H9 (cell line): ENCODE data around the gene ISG15. TPM values are rescaled to one million over a fixed set of nuclear protein-coding genes. Genes with fewer than 3 reads are reported as not detected.

Source experiments
- DNase-seq: peaks from one replicate; pipeline ENCODE4 v3.0.0-alpha.2; 2017
- H2AFZ ChIP-seq: one replicate; pipeline ENCODE4 v1.6.1; 2013; ENCODE audit warnings: mild to moderate bottlenecking, low read length, control low read depth, moderate library complexity
- H2AK5ac ChIP-seq: 2 replicates; pipeline ENCODE4 v1.6.1; 2013; ENCODE audit warnings: low read length, control low read depth, mixed read lengths; ENCODE audit not compliant: insufficient read length
- H2BK120ac ChIP-seq: one replicate; pipeline ENCODE4 v1.6.1; 2013; ENCODE audit warnings: low read depth, mild to moderate bottlenecking, low read length, control low read depth, inconsistent platforms; ENCODE audit not compliant: poor library complexity, severe bottlenecking
- H2BK12ac ChIP-seq: 2 replicates; pipeline ENCODE4 v1.6.1; 2013; ENCODE audit warnings: low read length, control low read depth, mixed read lengths, low read depth; ENCODE audit not compliant: insufficient read length
- H2BK15ac ChIP-seq: 2 replicates; pipeline ENCODE4 v1.6.1; 2013; ENCODE audit warnings: low read depth, low read length, control low read depth
- H2BK20ac ChIP-seq: one replicate; pipeline ENCODE4 v1.6.1; 2013; ENCODE audit warnings: low read depth, mild to moderate bottlenecking, low read length, control low read depth, inconsistent platforms; ENCODE audit not compliant: poor library complexity, severe bottlenecking
- H2BK5ac ChIP-seq: 2 replicates; pipeline ENCODE4 v1.6.1; 2013; ENCODE audit warnings: low read length, control low read depth, mixed read lengths; ENCODE audit not compliant: insufficient read length
- H3K14ac ChIP-seq: 2 replicates; pipeline ENCODE4 v1.6.1; 2013; ENCODE audit warnings: low read length, control low read depth; ENCODE audit not compliant: insufficient read depth
- H3K18ac ChIP-seq: 2 replicates; pipeline ENCODE4 v1.6.1; 2013; ENCODE audit warnings: low read depth, mild to moderate bottlenecking, mixed read lengths, low read length, control low read depth; ENCODE audit not compliant: insufficient read length
- H3K23ac ChIP-seq: 2 replicates; pipeline ENCODE4 v1.6.1; 2013; ENCODE audit warnings: low read length, control low read depth, mixed read lengths, low read depth; ENCODE audit not compliant: insufficient read length
- H3K23me2 ChIP-seq: 2 replicates; pipeline ENCODE4 v1.6.1; 2013; ENCODE audit warnings: low read depth, mild to moderate bottlenecking, mixed read lengths, low read length, control low read depth; ENCODE audit not compliant: insufficient read length, poor library complexity, severe bottlenecking
- H3K27ac ChIP-seq: 2 replicates; pipeline ENCODE4 v1.5.1; 2013; ENCODE audit warnings: low read length, control low read depth, mixed read lengths, low read depth; ENCODE audit not compliant: insufficient read length
- H3K27me3 ChIP-seq: 2 replicates; pipeline ENCODE4 v1.6.1; 2013; ENCODE audit warnings: low read length, control low read depth, inconsistent platforms; ENCODE audit not compliant: insufficient read depth
- H3K4ac ChIP-seq: 2 replicates; pipeline ENCODE4 v1.6.1; 2013; ENCODE audit warnings: low read depth, mild to moderate bottlenecking, control low read depth, inconsistent platforms, low read length, moderate library complexity
- H3K4me1 ChIP-seq: 2 replicates; pipeline ENCODE4 v1.6.1; 2013; ENCODE audit warnings: low read length, control low read depth, inconsistent platforms; ENCODE audit not compliant: insufficient read depth
- H3K4me2 ChIP-seq: 2 replicates; pipeline ENCODE4 v1.6.1; 2013; ENCODE audit warnings: low read length, control low read depth, mixed read lengths; ENCODE audit not compliant: insufficient read length, insufficient read depth
- H3K56ac ChIP-seq: 2 replicates; pipeline ENCODE4 v1.6.1; 2013; ENCODE audit warnings: low read depth, mild to moderate bottlenecking, mixed read lengths, low read length, control low read depth; ENCODE audit not compliant: insufficient read length
- H3K79me1 ChIP-seq: 2 replicates; pipeline ENCODE4 v1.6.1; 2013; ENCODE audit warnings: low read depth, mild to moderate bottlenecking, moderate library complexity, low read length, control low read depth, inconsistent platforms; ENCODE audit not compliant: insufficient read depth, poor library complexity, severe bottlenecking
- H3K79me2 ChIP-seq: 2 replicates; pipeline ENCODE4 v1.6.1; 2013; ENCODE audit warnings: low read length, control low read depth, inconsistent platforms; ENCODE audit not compliant: insufficient read depth
- H3K9ac ChIP-seq: 2 replicates; pipeline ENCODE4 v1.6.1; 2013; ENCODE audit warnings: low read length, control low read depth, mixed read lengths; ENCODE audit not compliant: insufficient read length; ENCODE audit errors: extremely low read depth
- H3K9me3 ChIP-seq: one replicate; pipeline ENCODE4 v1.6.1; 2013; ENCODE audit warnings: low read depth, low read length, inconsistent platforms; ENCODE audit not compliant: control insufficient read depth
- H3T11ph ChIP-seq: one replicate; pipeline ENCODE4 v1.6.1; 2013; ENCODE audit warnings: mild to moderate bottlenecking, low read length, control low read depth, inconsistent platforms
- H4K20me1 ChIP-seq: one replicate; pipeline ENCODE4 v1.6.1; 2013; ENCODE audit not compliant: control insufficient read depth, insufficient read length, insufficient read depth
- H4K5ac ChIP-seq: 2 replicates; pipeline ENCODE4 v1.6.1; 2013; ENCODE audit warnings: low read depth, mild to moderate bottlenecking, mixed read lengths, low read length, control low read depth; ENCODE audit not compliant: insufficient read length
- H4K8ac ChIP-seq: replicated peaks from 2 replicates; pipeline ENCODE4 v1.6.1; 2013; ENCODE audit warnings: low read length, control low read depth, mixed read lengths, low read depth; ENCODE audit not compliant: insufficient read length
- H4K91ac ChIP-seq: 2 replicates; pipeline ENCODE4 v1.6.1; 2013; ENCODE audit warnings: low read depth, mild to moderate bottlenecking, moderate library complexity, mixed read lengths, low read length, control low read depth; ENCODE audit not compliant: insufficient read length
- H3K27ac Mint-ChIP-seq, 3 experiments: 2 replicates in 2 of 3; 3 replicates in 1 of 3; pipeline ENCODE4 v1.8.0; 2020 to 2021; ENCODE audit warnings: mixed read lengths in 3 of 3, mild to moderate bottlenecking in 1 of 3, moderate library complexity in 1 of 3
- H3K27me3 Mint-ChIP-seq: 2 replicates; pipeline ENCODE4 v1.8.0; 2021; ENCODE audit warnings: low read depth, mild to moderate bottlenecking, moderate library complexity, mixed read lengths
- H3K36me3 Mint-ChIP-seq, 3 experiments: 2 replicates in 2 of 3; 3 replicates in 1 of 3; pipeline ENCODE4 v1.8.0; 2020 to 2021; ENCODE audit warnings: low read depth in 3 of 3, mixed read lengths in 3 of 3; ENCODE audit not compliant: insufficient read depth in 1 of 3
- H3K4me1 Mint-ChIP-seq, 2 experiments: 2 replicates each; pipeline ENCODE4 v1.8.0; 2020; ENCODE audit warnings: mixed read lengths in 2 of 2
- H3K4me3 Mint-ChIP-seq, 2 experiments: 2 replicates in 1 of 2; 3 replicates in 1 of 2; pipeline ENCODE4 v1.8.0; 2020 to 2021; ENCODE audit warnings: mild to moderate bottlenecking in 2 of 2, mixed read lengths in 2 of 2, moderate library complexity in 1 of 2
- H3K9me3 Mint-ChIP-seq, 2 experiments: 2 replicates in 1 of 2; 3 replicates in 1 of 2; pipeline ENCODE4 v1.8.0; 2020; ENCODE audit warnings: mild to moderate bottlenecking in 2 of 2, mixed read lengths in 2 of 2, moderate library complexity in 1 of 2
- WGBS: extraction: QIAGEN DNeasy Blood & Tissue Kit; methylation state at CpG from one replicate; pipeline ENCODE4 v1.1.7; 2013; ENCODE audit warnings: missing lambda C conversion rate, low lambda C conversion rate, mixed read lengths; ENCODE audit not compliant: insufficient read length; ENCODE audit errors: extremely low coverage; 5-methylcytosine and 5-hydroxymethylcytosine counted together
- total RNA-seq: library from RNA; stranded (reverse); gene quantifications from 2 replicates; pipeline ENCODE4 v1.2.1, GENCODE V29; 2021
- TF ChIP-seq, protein P1 (sequence below): fragments of 200-600 bp; sonication (generic); conservative IDR thresholded peaks from 3 replicates; pipeline ENCODE4 v1.8.0; 2021; ENCODE audit warnings: antibody characterized with exemption, mild to moderate bottlenecking

The ISG15 gene
- total RNA-seq, 1 experiment from 2014 or later: 39.7 TPM

DNA sequence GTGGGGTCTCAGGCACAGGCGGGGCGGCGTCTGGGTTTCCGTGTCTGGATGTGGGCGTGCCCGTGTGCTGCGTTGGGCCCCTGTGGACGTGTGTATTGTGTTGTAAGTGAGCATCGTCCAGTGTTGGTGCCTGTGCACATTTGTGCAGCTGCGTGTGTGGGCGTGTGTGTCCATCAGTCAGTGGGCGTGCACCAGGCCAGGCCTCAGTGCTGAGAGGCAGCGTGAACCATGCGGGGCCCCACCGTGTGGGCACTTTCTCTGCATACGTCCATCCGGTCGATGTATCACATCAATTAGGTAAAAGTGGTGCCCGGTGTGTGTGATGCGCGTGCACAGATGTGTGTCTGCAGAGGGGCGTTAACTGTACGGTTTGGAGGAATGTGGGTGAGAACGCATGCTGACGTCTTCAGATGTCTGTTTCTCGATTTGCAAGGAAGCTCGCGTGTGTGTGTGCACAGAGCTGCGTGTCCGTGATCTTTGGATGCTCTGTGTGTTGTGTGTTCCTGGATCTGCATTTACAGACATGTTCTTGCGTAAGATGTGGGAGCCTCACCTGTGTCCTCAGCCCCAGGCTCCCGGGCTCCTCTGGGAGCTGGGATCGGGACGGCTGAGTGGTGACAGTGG is 31.3 kb downstream of the ISG15 start:
- no peak overlapping the region for H2BK20ac ChIP-seq
- no peak overlapping the region for H3T11ph ChIP-seq
- H3K4ac ChIP-seq: no peak overlapping the region
- no peaks in the 10 kb centered on the region for H3K4me1 ChIP-seq
- H3K27ac Mint-ChIP-seq: peak overlapping the region in 1 of 3 experiments; percentile 36; a peak in 2 of 7 replicates
- no peak overlapping the region for H3K56ac ChIP-seq
- H3K4me3 Mint-ChIP-seq: peak overlapping the region in 1 of 2 experiments; percentile 27; a peak in 1 of 5 replicates
- peaks cover 3% of the 10 kb centered on the region for H4K20me1 ChIP-seq
- H3K4me2 ChIP-seq: no peak overlapping the region
- no peaks in the 10 kb centered on the region for H3K79me2 ChIP-seq
- H2BK5ac ChIP-seq: no peak overlapping the region
- H3K79me1 ChIP-seq: no peaks in the 10 kb centered on the region
- no peak overlapping the region for H3K27ac ChIP-seq
- peaks cover 4% of the 10 kb centered on the region for H3K23me2 ChIP-seq
- no peak overlapping the region for H2BK12ac ChIP-seq
- TF ChIP-seq, protein P1, sequence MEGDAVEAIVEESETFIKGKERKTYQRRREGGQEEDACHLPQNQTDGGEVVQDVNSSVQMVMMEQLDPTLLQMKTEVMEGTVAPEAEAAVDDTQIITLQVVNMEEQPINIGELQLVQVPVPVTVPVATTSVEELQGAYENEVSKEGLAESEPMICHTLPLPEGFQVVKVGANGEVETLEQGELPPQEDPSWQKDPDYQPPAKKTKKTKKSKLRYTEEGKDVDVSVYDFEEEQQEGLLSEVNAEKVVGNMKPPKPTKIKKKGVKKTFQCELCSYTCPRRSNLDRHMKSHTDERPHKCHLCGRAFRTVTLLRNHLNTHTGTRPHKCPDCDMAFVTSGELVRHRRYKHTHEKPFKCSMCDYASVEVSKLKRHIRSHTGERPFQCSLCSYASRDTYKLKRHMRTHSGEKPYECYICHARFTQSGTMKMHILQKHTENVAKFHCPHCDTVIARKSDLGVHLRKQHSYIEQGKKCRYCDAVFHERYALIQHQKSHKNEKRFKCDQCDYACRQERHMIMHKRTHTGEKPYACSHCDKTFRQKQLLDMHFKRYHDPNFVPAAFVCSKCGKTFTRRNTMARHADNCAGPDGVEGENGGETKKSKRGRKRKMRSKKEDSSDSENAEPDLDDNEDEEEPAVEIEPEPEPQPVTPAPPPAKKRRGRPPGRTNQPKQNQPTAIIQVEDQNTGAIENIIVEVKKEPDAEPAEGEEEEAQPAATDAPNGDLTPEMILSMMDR: no peak
- no peak overlapping the region for H4K91ac ChIP-seq
- no peaks in the 10 kb centered on the region; a peak in 1 of 5 replicates for H3K9me3 Mint-ChIP-seq
- H3K18ac ChIP-seq: no peak overlapping the region
- no peak overlapping the region for H2BK15ac ChIP-seq
- H4K5ac ChIP-seq: no peak overlapping the region
- no CpG with 5 or more reads among the region's 34 CpGs for WGBS
- no peak overlapping the region for H2BK120ac ChIP-seq
- DNase-seq: no peak
- H3K4me1 Mint-ChIP-seq: peaks cover 2 to 3% of the 10 kb centered on the region in 2 experiments
- H3K27me3 Mint-ChIP-seq: peaks cover 7% of the 10 kb centered on the region
- no peaks in the 10 kb centered on the region for H3K9me3 ChIP-seq
- no peak overlapping the region for H3K23ac ChIP-seq
- H2AFZ ChIP-seq: no peak overlapping the region
- no peak overlapping the region for H3K14ac ChIP-seq
- peaks cover 8 to 47% (median 40%) of the 10 kb centered on the region in 3 experiments for H3K36me3 Mint-ChIP-seq
- H3K9ac ChIP-seq: no peak overlapping the region
- H2AK5ac ChIP-seq: no peak overlapping the region
- no peaks in the 10 kb centered on the region for H3K27me3 ChIP-seq
- no peak overlapping the region for H4K8ac ChIP-seq
